Kidney epithelial cell (primary cell): ENCODE measurements around the gene KRT9. TPM values are rescaled to one million over a fixed set of nuclear protein-coding genes. Genes with fewer than 3 reads are reported as not detected.

Experiments
- DNase-seq: peaks from one replicate; pipeline ENCODE4 v3.0.0-alpha.2; 2010; ENCODE audit warnings: low read depth
- H3K27me3 ChIP-seq: 2 replicates; pipeline ENCODE4 v1.6.0; 2011; ENCODE audit warnings: low read length; ENCODE audit not compliant: control insufficient read depth, insufficient read depth
- H3K36me3 ChIP-seq: 2 replicates; pipeline ENCODE4 v1.5.1; 2011; ENCODE audit warnings: low read length; ENCODE audit not compliant: control insufficient read depth, insufficient read depth
- H3K4me3 ChIP-seq: 2 replicates; pipeline ENCODE4 v1.5.1; 2011; ENCODE audit warnings: low read depth, mild to moderate bottlenecking, control low read depth, low read length
- CTCF ChIP-seq: IDR thresholded peaks from 2 replicates; pipeline ENCODE4 v1.5.1; 2011; ENCODE audit warnings: mild to moderate bottlenecking, moderate library complexity, low read length, control low read depth, inconsistent platforms; ENCODE audit not compliant: insufficient read depth, poor library complexity, severe bottlenecking
- total RNA-seq: library from RNA; depleted of rRNA; stranded (reverse); fragments of >200 nt; gene quantifications from 2 replicates; pipeline ENCODE4 v1.2.3, GENCODE V29; 2015

The KRT9 gene
- total RNA-seq, 1 donor from 2014 or later: not detected

GRCh38 chr17:41520821-41521521 is 50.9 kb downstream of the KRT9 start:
- Histone ChIP-seq H3K27me3 (no peaks in the 10 kb centered on the region), H3K4me3 (no peak overlapping the region)
- no peak for DNase-seq

GRCh38 chr17:41519501-41520224 is 52.2 kb downstream of the KRT9 start:
- no peak for DNase-seq
- peaks cover 4% of the 10 kb centered on the region for H3K36me3 ChIP-seq
- H3K4me3 ChIP-seq: no peak overlapping the region
- no peaks in the 10 kb centered on the region for H3K27me3 ChIP-seq
- TF ChIP-seq CTCF: no peak

More at GRCh38 chr17:41520821-41521521, 50.9 kb downstream of the KRT9 start:
- H3K36me3 ChIP-seq: peaks cover 5% of the 10 kb centered on the region
- no peak for TF ChIP-seq CTCF

GRCh38 chr17:41518789-41519449 is 52.9 kb downstream of the KRT9 start, which contains the start of gene KRT15:
Gene KRT15 (minus strand): TSS chr17:41518890. CDS start chr17:41518827, 63 bp downstream.
- DNase-seq: no peak
- H3K27me3 ChIP-seq: no peaks in the 10 kb centered on the region
- H3K4me3 ChIP-seq: no peak within 1 kb of the TSS
- no peaks in the 10 kb centered on the region for H3K36me3 ChIP-seq
- TF ChIP-seq CTCF: no peak

- Histone ChIP-seq H3K36me3 (no peaks in the 10 kb centered on the region), H3K4me3 (no peak overlapping the region), H3K27me3 (no peaks in the 10 kb centered on the region)
- no peak for DNase-seq
- no peak for TF ChIP-seq CTCF
Observed at GRCh38 chr17:41518031-41518430, 53.8 kb downstream of the KRT9 start.

- no peak for DNase-seq
- H3K4me3 ChIP-seq: no peak overlapping the region
Observed at GRCh38 chr17:41516830-41517283, 55.0 kb downstream of the KRT9 start.

More at GRCh38 chr17:41516830-41517283, 55.0 kb downstream of the KRT9 start:
- TF ChIP-seq CTCF: no peak
- Histone ChIP-seq H3K27me3 (no peaks in the 10 kb centered on the region), H3K36me3 (no peaks in the 10 kb centered on the region)
